K562 (cell line): ENCODE results near the gene ASZ1. TPM values are rescaled to one million over a fixed set of nuclear protein-coding genes. Genes with fewer than 3 reads are reported as not detected.

Experiments used
- ATAC-seq: fragments of 200-7000 bp; cut with Tn5 transposase; 3 replicates; pipeline ENCODE4 v1.9.1; 2020; ENCODE audit warnings: moderate library complexity
- BruUV-seq: library from RNA; stranded (reverse); fragments of 400-500 nt; replicated peaks from 2 replicates; lab custom pipeline; 2021; lab: Mats Ljungman, UMichigan
- CTCF ChIA-PET: fragments of 300-600 bp; formaldehyde crosslinking; extraction: SDS; loops from one replicate; lab custom pipeline; 2021; ENCODE audit warnings: low intra/inter-chr PET ratio; lab: Yijun Ruan, JAX
- POLR2A ChIA-PET: fragments of 300-600, 350-650 bp; sonication (Branson Sonifier 250); formaldehyde crosslinking; extraction: SDS; loops from one replicate; lab custom pipeline; 2021; ENCODE audit warnings: antibody characterized with exemption, inconsistent platforms; lab: Yijun Ruan, JAX
- DNase-seq, 4 experiments: peaks; one replicate each; pipeline versions ENCODE4 v3.0.0 to v3.0.0-alpha.2; 2011 to 2018; ENCODE audit warnings: low spot score in 3 of 4, mixed read lengths in 3 of 4; ENCODE audit errors: extremely low read depth in 1 of 4
- FAIRE-seq: peaks from 2 replicates; lab custom pipeline; 2011; peaks lifted over from hg19 to GRCh38; lab: Jason Lieb, UNC
- H2AFZ ChIP-seq: 2 replicates; pipeline ENCODE4 v1.6.0; 2011; ENCODE audit warnings: low read depth, low read length, control low read depth, inconsistent platforms
- H3K27ac ChIP-seq: fragments of 200-600 bp; 3 replicates; pipeline ENCODE4 v1.8.0; 2011; ENCODE audit warnings: low read depth, mild to moderate bottlenecking, control low read depth, inconsistent platforms, low read length, moderate library complexity, mixed read lengths; ENCODE audit errors: extremely low read depth
- H3K27me3 ChIP-seq, 2 experiments: fragments of 300-600 bp in 1 of 2; 2 replicates in 1 of 2; 3 replicates in 1 of 2; pipeline versions ENCODE4 v1.6.0 to v1.8.0; 2011; ENCODE audit warnings: inconsistent platforms in 2 of 2, low read length in 2 of 2, mild to moderate bottlenecking in 1 of 2, mixed read lengths in 1 of 2, moderate library complexity in 1 of 2; ENCODE audit not compliant: control insufficient read depth in 2 of 2, insufficient read depth in 2 of 2
- H3K36me3 ChIP-seq: fragments of 300-600 bp; 3 replicates; pipeline ENCODE4 v1.8.0; 2011; ENCODE audit warnings: mild to moderate bottlenecking, low read length, inconsistent platforms; ENCODE audit not compliant: control insufficient read depth, insufficient read depth
- H3K4me1 ChIP-seq, 2 experiments: fragments of 200-600 bp in 1 of 2; replicated peaks in 1 of 2; 2 replicates in 1 of 2; 3 replicates in 1 of 2; pipeline versions ENCODE4 v1.5.1 to v1.8.0; 2011; ENCODE audit warnings: inconsistent platforms in 2 of 2, low read length in 2 of 2, mild to moderate bottlenecking in 1 of 2, mixed read lengths in 1 of 2, moderate library complexity in 1 of 2; ENCODE audit not compliant: control insufficient read depth in 2 of 2, insufficient read depth in 2 of 2
- H3K4me2 ChIP-seq: 2 replicates; pipeline ENCODE4 v1.6.1; 2011; ENCODE audit warnings: low read length, control low read depth, inconsistent platforms, mixed read lengths; ENCODE audit not compliant: insufficient read depth
- H3K4me3 ChIP-seq: fragments of 200-600 bp; sonication (generic), shearing (Covaris generic); 2 replicates; pipeline ENCODE4 v1.5.1; 2016; ENCODE audit warnings: control low read depth, inconsistent platforms
- H3K79me2 ChIP-seq: fragments of 200-600 bp; 3 replicates; pipeline ENCODE4 v1.8.0; 2011; ENCODE audit warnings: low read length, inconsistent platforms; ENCODE audit not compliant: control insufficient read depth, insufficient read depth
- H3K9ac ChIP-seq, 2 experiments: 2 replicates each; pipeline versions ENCODE4 v1.6.0 to v1.6.1; 2011; ENCODE audit warnings: low read depth in 2 of 2, low read length in 2 of 2, control low read depth in 1 of 2, inconsistent platforms in 1 of 2, mild to moderate bottlenecking in 1 of 2, mixed read lengths in 1 of 2; ENCODE audit not compliant: insufficient read depth in 1 of 2
- H3K9me1 ChIP-seq: one replicate; pipeline ENCODE4 v1.6.0; 2011; ENCODE audit warnings: inconsistent platforms, mild to moderate bottlenecking, low read length, moderate library complexity; ENCODE audit not compliant: control insufficient read depth, insufficient read depth
- H3K9me3 ChIP-seq: replicated peaks from 2 replicates; pipeline ENCODE4 v1.5.1; 2011; ENCODE audit warnings: low read depth, low read length, inconsistent platforms; ENCODE audit not compliant: control insufficient read depth, insufficient read depth
- H4K20me1 ChIP-seq: replicated peaks from 2 replicates; pipeline ENCODE4 v1.6.1; 2011; ENCODE audit warnings: low read length, inconsistent platforms, mixed read lengths; ENCODE audit not compliant: control insufficient read depth, insufficient read depth
- CHD4 ChIP-seq: fragments of 200-600 bp; sonication (generic); IDR thresholded peaks from 3 replicates; pipeline ENCODE4 v1.6.1; 2012; ENCODE audit warnings: low read depth, mild to moderate bottlenecking, mixed read lengths, low read length, inconsistent platforms; ENCODE audit not compliant: insufficient read depth, insufficient replicate concordance, poor library complexity, severe bottlenecking
- DMBX1 ChIP-seq: fragments of 250-450 bp; sonication (Bioruptor Pico); IDR thresholded peaks from 2 replicates; pipeline ENCODE4 v1.8.0; 2022; ENCODE audit warnings: inconsistent platforms, mild to moderate bottlenecking, moderate library complexity, borderline replicate concordance
- HMG20B ChIP-seq: fragments of 250-450 bp; sonication (Bioruptor Pico); IDR thresholded peaks from 2 replicates; pipeline ENCODE4 v1.5.0; 2021; ENCODE audit warnings: mild to moderate bottlenecking
- RAD21 ChIP-seq, 2 experiments: fragments of 250-450 bp in 1 of 2; fragments of 450-650 bp in 1 of 2; sonication (Bioruptor Pico) in 1 of 2; formaldehyde crosslinking in 1 of 2; IDR thresholded peaks in 1 of 2; conservative IDR thresholded peaks in 1 of 2; 2 replicates each; pipeline versions ENCODE4 v1.4.0 to v1.8.0; 2020 to 2022; ENCODE audit warnings: mild to moderate bottlenecking in 2 of 2, moderate library complexity in 1 of 2
- STAT5A ChIP-seq: IDR thresholded peaks from 2 replicates; pipeline ENCODE4 v1.6.1; 2012; ENCODE audit warnings: low read length, inconsistent platforms, borderline replicate concordance
- TBP ChIP-seq: optimal IDR thresholded peaks from 2 replicates; pipeline ENCODE3; 2011; ENCODE audit warnings: low read depth, low read length, improper control_type of control experiment
- TEAD1 ChIP-seq, 2 experiments: fragments of 450-650 bp in 1 of 2; sonication (generic) in 1 of 2; formaldehyde crosslinking; IDR thresholded peaks; 2 replicates each; pipeline versions ENCODE4 v1.4.0 to v1.8.0; 2020 to 2022; ENCODE audit warnings: mild to moderate bottlenecking in 2 of 2, missing genetic modification reagents in 1 of 2
- ZNF77 ChIP-seq: fragments of 250-450 bp; sonication (Bioruptor Pico); IDR thresholded peaks from 2 replicates; pipeline ENCODE4 v1.5.0; 2020
- WGBS: fragments of 100-300 bp; shearing (Covaris generic); methylation state at CpG from one replicate; pipeline ENCODE4 v1.1.6; 2016; ENCODE audit warnings: low coverage, mixed read lengths; ENCODE audit not compliant: insufficient coverage; ENCODE audit errors: missing lambda C conversion rate; 5-methylcytosine and 5-hydroxymethylcytosine counted together
- in situ Hi-C: fragments of 300-500 bp; cut with MboI; formaldehyde crosslinking; loops from 4 replicates; pipeline ENCODE4 v1.15.0; 2018; ENCODE audit warnings: inconsistent platforms, mixed read lengths
- intact Hi-C: fragments of 100-400 bp; cut with micrococcal nuclease; formaldehyde crosslinking; loops from 2 replicates; pipeline ENCODE4 v1.14.2; 2022
- polyA plus RNA-seq, 8 experiments: library from polyadenylated mRNA; depleted of rRNA in 4 of 8; stranded (reverse) in 5 of 8; unstranded in 3 of 8; fragments of >200 nt; fragmentation: Nextera tagmentation in 2 of 8; fragmentation: Illumina TruSeq in 1 of 8; extraction: Ambion mirVana in 2 of 8; extraction: Trizol in 1 of 8; gene quantifications; 2 replicates each; pipeline versions ENCODE4 v1.2.1 to v1.2.3, GENCODE V29; 2011 to 2014; ENCODE audit warnings: inconsistent platforms in 1 of 8, missing spikeins in 1 of 8
- total RNA-seq, 7 experiments: library from RNA; depleted of rRNA in 6 of 7; stranded (reverse); fragments of >200 nt in 6 of 7; fragmentation: Illumina TruSeq in 2 of 7; extraction: Trizol in 2 of 7; gene quantifications; 2 replicates each; pipeline versions ENCODE4 v1.2.1 to v1.2.3, GENCODE V29; 2011 to 2021; ENCODE audit warnings: low replicate concordance in 1 of 7
- TF ChIP-seq, protein P1 (sequence below), 2 experiments: fragments of 450-650 bp; IDR thresholded peaks; 2 replicates each; pipeline ENCODE4 v1.6.1; 2018; ENCODE audit warnings: mild to moderate bottlenecking in 2 of 2, low read depth in 1 of 2; ENCODE audit not compliant: partially characterized antibody in 2 of 2

ASZ1 gene
- total and polyA plus RNA-seq, 9 of the 15 experiments (the other 6 are each of a cell fraction or from before 2014, with no cell fraction given): not detected

DNA sequence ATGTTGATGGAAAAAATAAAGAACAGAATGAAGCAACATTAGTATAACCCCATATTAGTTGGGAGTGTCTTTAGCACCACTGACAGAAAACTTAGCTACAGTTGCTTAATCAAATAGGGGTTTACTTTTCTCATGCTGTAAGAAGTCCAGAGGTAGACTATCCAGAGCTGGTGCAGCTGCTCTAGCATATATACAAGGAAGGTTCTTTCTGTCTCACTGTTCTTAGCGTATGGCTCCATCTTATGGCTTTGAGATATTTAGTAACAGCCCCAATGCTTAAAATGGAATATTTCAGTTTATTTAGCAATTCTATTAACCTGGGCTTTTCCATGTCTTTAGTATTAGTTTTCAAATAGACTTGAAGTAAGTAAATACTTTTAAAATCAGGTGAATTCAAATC lies 89.3 kb downstream of the ASZ1 start:
- Histone ChIP-seq H3K9me3 (no peaks in the 10 kb centered on the region), H3K9ac (no peak overlapping the region), H3K4me3 (no peak overlapping the region), H3K9me1 (no peaks in the 10 kb centered on the region), H3K36me3 (no peaks in the 10 kb centered on the region), H3K27me3 (no peaks in the 10 kb centered on the region), H3K79me2 (no peaks in the 10 kb centered on the region), H3K27ac (no peak overlapping the region), H3K4me1 (no peaks in the 10 kb centered on the region), H4K20me1 (no peaks in the 10 kb centered on the region), H3K4me2 (no peak overlapping the region), H2AFZ (no peak overlapping the region)
- 0% methylated on average over 1 of the region's 1 CpG for WGBS
- FAIRE-seq: no peak
- ChIA-PET POLR2A (interaction anchor here (0.8 to 0.9 kb wide), 2 partner anchors 13 to 19 kb away, joined by 3 read pairs; no protein-coding TSS in a partner anchor), CTCF (no interaction called here)
- in situ Hi-C loops (no loop called here), intact Hi-C loops (no loop called here)
- peak; percentile 69 for ATAC-seq
- no peak for DNase-seq
- no TSS peak for BruUV-seq
- no peak for TF ChIP-seq CHD4
- peak in 1 of 2 experiments; percentile 58; a peak in 3 of 4 replicates for TF ChIP-seq RAD21 (CRISPR knock-in tag; conservative IDR thresholded peaks at IDR 0.05 in 1 of 2, IDR thresholded peaks at IDR 0.05 in 1 of 2)
- no peak for TF ChIP-seq TEAD1 (CRISPR knock-in tag; IDR thresholded peaks at IDR 0.05)
- no peak for TF ChIP-seq TBP
- TF ChIP-seq STAT5A: no peak
- TF ChIP-seq HMG20B: no peak
- no peak for TF ChIP-seq DMBX1 (CRISPR knock-in tag)
- TF ChIP-seq, protein P1, sequence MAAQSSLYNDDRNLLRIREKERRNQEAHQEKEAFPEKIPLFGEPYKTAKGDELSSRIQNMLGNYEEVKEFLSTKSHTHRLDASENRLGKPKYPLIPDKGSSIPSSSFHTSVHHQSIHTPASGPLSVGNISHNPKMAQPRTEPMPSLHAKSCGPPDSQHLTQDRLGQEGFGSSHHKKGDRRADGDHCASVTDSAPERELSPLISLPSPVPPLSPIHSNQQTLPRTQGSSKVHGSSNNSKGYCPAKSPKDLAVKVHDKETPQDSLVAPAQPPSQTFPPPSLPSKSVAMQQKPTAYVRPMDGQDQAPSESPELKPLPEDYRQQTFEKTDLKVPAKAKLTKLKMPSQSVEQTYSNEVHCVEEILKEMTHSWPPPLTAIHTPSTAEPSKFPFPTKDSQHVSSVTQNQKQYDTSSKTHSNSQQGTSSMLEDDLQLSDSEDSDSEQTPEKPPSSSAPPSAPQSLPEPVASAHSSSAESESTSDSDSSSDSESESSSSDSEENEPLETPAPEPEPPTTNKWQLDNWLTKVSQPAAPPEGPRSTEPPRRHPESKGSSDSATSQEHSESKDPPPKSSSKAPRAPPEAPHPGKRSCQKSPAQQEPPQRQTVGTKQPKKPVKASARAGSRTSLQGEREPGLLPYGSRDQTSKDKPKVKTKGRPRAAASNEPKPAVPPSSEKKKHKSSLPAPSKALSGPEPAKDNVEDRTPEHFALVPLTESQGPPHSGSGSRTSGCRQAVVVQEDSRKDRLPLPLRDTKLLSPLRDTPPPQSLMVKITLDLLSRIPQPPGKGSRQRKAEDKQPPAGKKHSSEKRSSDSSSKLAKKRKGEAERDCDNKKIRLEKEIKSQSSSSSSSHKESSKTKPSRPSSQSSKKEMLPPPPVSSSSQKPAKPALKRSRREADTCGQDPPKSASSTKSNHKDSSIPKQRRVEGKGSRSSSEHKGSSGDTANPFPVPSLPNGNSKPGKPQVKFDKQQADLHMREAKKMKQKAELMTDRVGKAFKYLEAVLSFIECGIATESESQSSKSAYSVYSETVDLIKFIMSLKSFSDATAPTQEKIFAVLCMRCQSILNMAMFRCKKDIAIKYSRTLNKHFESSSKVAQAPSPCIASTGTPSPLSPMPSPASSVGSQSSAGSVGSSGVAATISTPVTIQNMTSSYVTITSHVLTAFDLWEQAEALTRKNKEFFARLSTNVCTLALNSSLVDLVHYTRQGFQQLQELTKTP (IDR thresholded peaks at IDR 0.05; ENCODE audit: low read depth in 1 of 2, partially characterized antibody in 2 of 2): no peak
- TF ChIP-seq ZNF77 (CRISPR knock-in tag): no peak
